ENCODE data around the gene DNMBP.

DNA sequence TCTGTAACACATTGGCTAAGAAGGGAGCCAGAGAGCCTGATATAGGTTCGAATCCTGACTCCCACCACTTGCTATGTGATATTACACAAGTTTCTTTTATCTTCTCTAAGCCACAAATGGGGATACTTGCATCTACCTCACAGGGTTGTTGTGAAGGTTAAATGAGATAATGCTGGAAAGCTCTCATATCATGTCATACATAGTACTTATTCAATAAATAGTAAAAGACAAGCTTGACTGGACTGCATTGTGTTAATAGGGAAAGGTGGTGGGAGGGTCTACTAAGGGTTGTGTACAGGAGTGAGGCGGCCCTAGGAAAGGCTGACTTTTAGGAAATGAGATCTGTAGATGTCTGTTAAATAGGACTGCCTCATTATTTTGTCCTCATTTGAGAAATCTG, 35.8 kb upstream of the DNMBP start:
- no peak for TF ChIP-seq EP300 (IDR thresholded peaks at IDR 0.05)
- TF ChIP-seq CTCF (IDR thresholded peaks at IDR 0.05), result no peak
- no peak for TF ChIP-seq POLR2AphosphoS5 (IDR thresholded peaks at IDR 0.05)
- no peak for TF ChIP-seq POLR2A (IDR thresholded peaks at IDR 0.05)
